Daoy (cell line): Measurements from ENCODE around the gene SH3RF2. TPM values are rescaled to one million over a fixed set of nuclear protein-coding genes. Genes with fewer than 3 reads are reported as not detected.
"Not testable (repeated sequence)": the region's sequence is repeated elsewhere in the genome, so short reads cannot be mapped to it uniquely, and the experiment has no call there.

Source experiments
- DNase-seq: peaks from one replicate; pipeline ENCODE4 v3.0.0-alpha.2; 2015; ENCODE audit warnings: low read depth
- total RNA-seq: library from RNA; depleted of rRNA; stranded (reverse); fragments of >200 nt; shearing (Covaris generic); gene quantifications from 2 replicates; pipeline ENCODE4 v1.2.3, GENCODE V29; 2014; rRNA removed

SH3RF2 gene
- total RNA-seq, 1 experiment from 2014 or later = 11.9 TPM

- no peak for DNase-seq
Observed at GRCh38 chr5:146076455-146076854, 140.1 kb downstream of the SH3RF2 start.

GRCh38 chr5:146078566-146078965 is 142.2 kb downstream of the SH3RF2 start:
- no peak for DNase-seq

GRCh38 chr5:146079695-146080373 is 143.5 kb downstream of the SH3RF2 start:
- peak; percentile 64 for DNase-seq

DNA sequence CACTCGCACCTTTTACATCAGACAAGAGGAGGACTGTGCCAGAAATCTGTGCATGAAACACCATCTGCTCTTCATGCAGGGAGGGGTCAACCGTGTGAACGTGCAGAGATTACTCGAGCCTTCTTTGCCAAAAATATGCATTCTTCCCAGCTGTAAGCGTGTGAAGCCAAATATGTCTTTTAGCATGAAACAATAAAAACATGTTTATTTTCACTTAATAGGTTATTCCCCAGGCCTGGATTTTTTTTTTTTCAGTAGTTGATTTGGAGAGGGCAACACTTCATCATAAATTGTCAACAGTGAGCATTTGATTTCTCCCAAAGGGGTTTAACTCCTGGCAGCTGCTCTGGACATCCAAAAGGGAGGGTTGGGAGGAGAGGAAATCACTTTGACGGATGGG is 145.2 kb downstream of the SH3RF2 start:
- no peak for DNase-seq

DNA sequence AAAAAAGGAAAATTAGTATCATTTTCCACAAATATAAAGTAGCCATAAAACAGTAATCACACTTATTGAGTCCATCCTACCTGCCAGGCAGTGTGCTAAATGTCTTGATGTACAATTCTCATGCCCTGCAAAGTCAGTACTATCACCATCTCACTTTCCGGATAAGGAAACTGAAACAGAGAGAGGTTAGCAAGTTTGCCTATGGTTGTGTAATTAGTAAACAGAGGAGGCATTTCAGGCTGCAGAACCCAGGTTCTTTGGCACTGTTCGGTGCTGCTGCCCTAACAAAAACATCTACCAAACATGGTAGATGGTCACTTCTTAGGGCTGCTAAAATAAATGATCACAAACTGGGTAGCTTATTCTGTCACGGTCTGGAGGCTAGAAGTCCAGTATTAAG is 146.4 kb downstream of the SH3RF2 start:
- no peak for DNase-seq

- DNase-seq = no peak
Observed at GRCh38 chr5:146084376-146084775, 148.0 kb downstream of the SH3RF2 start.

- DNase-seq = no peak
Observed at GRCh38 chr5:146088098-146088497, 151.7 kb downstream of the SH3RF2 start.

DNA sequence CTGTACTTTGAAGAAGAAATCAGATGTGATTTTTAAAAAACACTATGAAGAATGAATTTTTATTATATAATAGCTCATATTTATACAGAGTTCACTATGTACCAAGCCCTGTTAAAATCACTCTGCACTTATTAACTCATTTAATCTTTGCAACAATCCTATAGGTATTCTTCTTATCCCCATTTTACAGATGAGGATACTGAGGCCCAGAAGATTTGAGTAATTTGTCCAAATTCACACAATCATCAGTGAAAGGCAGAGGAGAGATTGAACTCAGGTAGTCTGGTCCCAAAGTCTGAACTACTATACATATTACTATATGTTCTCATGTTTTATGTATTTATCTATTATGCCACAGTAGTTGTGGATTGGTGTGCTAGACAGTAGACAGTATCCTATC is 152.9 kb downstream of the SH3RF2 start:
- DNase-seq = no peak

DNA sequence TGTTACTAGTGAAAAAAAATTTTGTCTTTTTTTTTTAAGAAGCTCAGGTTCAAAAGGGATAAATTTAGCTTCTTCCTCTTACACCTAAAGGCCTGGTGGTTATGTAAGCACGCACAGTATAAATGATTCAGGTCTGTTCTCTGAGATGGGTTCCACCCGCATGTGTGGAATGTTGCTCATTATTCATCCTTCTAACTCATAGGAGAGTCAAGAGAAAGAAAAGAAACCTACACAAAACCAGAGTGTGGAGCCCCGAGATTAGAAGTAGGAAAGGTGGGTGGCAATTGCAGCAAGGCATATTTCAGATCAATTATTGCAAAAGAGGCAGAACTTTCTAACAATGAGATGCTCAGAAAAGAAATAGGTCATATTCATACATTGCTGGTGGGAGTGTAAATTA is 155.5 kb downstream of the SH3RF2 start:
- DNase-seq = no peak

GRCh38 chr5:146098047-146098446 is 161.7 kb downstream of the SH3RF2 start:
- no peak for DNase-seq

- DNase-seq = no peak
Observed at GRCh38 chr5:146101646-146102045, 165.3 kb downstream of the SH3RF2 start.

- DNase-seq = no peak
Observed at GRCh38 chr5:146103594-146103993, 167.2 kb downstream of the SH3RF2 start.

DNA sequence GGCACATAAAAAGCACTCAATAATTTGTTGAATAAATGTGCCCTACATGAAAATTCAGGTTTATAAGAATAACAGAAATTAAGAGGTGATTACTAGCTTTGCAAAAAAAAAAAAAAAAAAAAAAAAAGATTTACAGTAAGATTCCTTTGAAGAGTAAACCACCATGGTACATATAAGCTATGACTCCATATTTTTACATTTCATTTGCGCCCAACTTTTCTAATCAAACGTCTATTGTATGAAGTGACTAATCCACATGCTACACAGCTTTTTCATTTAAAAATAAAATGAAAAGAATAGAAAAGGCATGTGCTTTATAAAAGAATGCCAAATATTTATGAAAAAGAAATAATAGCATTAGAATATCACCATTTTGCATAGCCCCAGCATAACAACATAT is 169.1 kb downstream of the SH3RF2 start, which contains the start of gene PLAC8L1:
PLAC8L1 (minus strand) TSS at position 101 of the 400 bp plus-strand sequence. CDS start 1,266 bp downstream, outside the sequence.
- no peak for DNase-seq

DNA sequence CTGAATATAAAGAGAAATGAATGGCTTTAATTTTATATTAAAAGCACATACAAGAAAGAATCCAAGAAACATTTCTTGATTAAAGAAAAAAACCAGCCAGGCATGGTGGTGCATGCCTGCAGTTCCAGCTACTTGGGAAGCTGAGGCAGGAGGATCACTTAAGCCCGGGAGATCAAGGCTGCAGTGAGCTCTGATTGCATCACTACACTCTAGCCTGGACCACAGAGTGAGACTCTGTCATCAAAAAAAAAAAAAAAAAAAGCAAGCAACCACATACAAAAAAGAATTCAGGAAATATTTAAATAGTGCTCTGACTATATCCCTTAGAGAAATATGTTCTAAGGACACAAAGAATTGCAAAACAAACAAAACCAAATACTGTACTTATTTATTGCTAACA is 171.5 kb downstream of the SH3RF2 start:
- DNase-seq = no peak

- DNase-seq = not testable (repeated sequence)
Observed at GRCh38 chr5:146108870-146109269, 172.5 kb downstream of the SH3RF2 start.

DNA sequence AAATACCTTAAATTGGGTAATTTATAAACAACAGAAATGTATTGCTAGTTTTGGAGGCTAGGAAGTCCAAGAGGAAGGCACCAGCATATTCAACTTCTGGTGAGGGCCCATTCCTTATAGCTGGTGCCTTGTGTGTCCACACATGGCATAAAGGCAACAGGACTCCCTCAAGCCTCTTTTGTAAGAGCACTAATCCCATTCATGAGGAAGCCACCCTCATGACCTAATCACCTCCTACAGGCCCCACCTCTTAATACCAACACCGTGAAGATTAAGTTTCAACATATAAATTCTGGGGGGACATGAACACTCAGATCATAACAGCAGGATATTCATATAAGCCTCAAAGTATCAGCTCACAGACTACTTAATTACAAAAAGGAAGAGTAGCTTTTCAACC is 173.0 kb downstream of the SH3RF2 start:
- DNase-seq = no peak

- DNase-seq = no peak
Observed at GRCh38 chr5:146111409-146111808, 175.0 kb downstream of the SH3RF2 start.

DNA sequence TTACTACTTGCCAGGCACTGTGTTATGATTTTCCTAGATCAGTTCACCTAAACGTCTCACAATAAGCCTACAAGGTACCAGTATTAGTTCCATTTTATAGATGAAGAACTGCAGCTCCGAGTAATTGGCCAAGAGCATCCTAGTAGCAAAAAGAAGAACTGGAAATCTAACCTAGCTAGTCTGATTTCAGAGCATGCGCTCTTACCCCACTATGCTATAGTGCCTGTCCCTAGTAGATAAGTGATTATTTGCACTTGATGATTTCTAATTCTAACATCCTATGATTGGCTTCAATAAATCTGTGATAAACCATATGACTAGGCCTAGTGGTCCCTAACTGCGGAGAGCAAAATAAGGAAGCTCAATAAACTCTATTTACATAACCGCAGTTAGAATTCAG is 176.1 kb downstream of the SH3RF2 start:
- no peak for DNase-seq

Other genes with a start within 250 kb of the SH3RF2 start
- 13.3 and 17.5 TPM in 2 replicates for gene PRELID2, start 101.2 kb upstream of the SH3RF2 start, total RNA-seq
- gene GRXCR2, start 63.6 kb upstream of the SH3RF2 start, total RNA-seq = not detected in 2 replicates
- 0.83 and 0.91 TPM in 2 replicates for gene PLAC8L1, start 169.0 kb downstream of the SH3RF2 start, total RNA-seq
- gene LARS1, start 246.1 kb downstream of the SH3RF2 start, total RNA-seq = 187 and 196 TPM in 2 replicates